BE2C (cell line): ENCODE measurements around the gene PPP1R1B.

Experiments
- DNase-seq: peaks from one replicate; pipeline ENCODE4 v3.0.0-alpha.2; 2020
- H3K27me3 ChIP-seq: fragments of 250-450 bp; sonication (Bioruptor Pico); 2 replicates; pipeline ENCODE4 v1.5.1; 2020; ENCODE audit warnings: mild to moderate bottlenecking
- H3K36me3 ChIP-seq: fragments of 250-450 bp; sonication (Bioruptor Pico); 2 replicates; pipeline ENCODE4 v1.5.1; 2020; ENCODE audit warnings: mild to moderate bottlenecking
- H3K4me1 ChIP-seq: fragments of 250-450 bp; sonication (Bioruptor Pico); 2 replicates; pipeline ENCODE4 v1.5.1; 2020
- H3K4me3 ChIP-seq: 2 replicates; pipeline ENCODE4 v1.5.1; 2011; ENCODE audit warnings: low read depth, low read length
- H3K9me3 ChIP-seq: fragments of 250-450 bp; sonication (Bioruptor Pico); 2 replicates; pipeline ENCODE4 v1.5.1; 2020
- TF ChIP-seq, protein P1 (sequence below): IDR thresholded peaks from 2 replicates; pipeline ENCODE4 v1.5.1; 2012; ENCODE audit warnings: mild to moderate bottlenecking, low read depth, low read length

Gene PPP1R1B

DNA sequence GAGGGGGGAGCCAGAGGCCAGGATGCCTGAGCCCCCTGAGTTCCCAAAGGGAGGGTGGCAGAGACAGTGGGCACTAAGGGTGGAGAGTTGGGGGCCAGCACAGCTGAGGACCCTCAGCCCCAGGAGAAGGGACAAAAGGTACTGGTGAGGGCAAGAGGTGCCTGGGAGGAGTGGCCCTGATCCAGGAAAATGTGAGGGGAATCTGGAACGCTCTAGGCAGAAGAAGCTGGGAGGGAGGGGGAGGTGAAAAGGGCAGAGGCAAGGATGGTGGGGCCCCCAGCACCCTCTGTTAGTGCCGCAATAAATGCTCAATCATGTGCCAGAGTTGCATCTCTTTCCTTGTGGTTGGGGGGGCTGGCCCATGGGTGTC is 39.5 kb downstream of the PPP1R1B start:
- H3K36me3 ChIP-seq, result no peaks in the 10 kb centered on the region; the same call in 1 of the 2 replicates
- peaks cover 9% of the 10 kb centered on the region for H3K4me1 ChIP-seq

DNA sequence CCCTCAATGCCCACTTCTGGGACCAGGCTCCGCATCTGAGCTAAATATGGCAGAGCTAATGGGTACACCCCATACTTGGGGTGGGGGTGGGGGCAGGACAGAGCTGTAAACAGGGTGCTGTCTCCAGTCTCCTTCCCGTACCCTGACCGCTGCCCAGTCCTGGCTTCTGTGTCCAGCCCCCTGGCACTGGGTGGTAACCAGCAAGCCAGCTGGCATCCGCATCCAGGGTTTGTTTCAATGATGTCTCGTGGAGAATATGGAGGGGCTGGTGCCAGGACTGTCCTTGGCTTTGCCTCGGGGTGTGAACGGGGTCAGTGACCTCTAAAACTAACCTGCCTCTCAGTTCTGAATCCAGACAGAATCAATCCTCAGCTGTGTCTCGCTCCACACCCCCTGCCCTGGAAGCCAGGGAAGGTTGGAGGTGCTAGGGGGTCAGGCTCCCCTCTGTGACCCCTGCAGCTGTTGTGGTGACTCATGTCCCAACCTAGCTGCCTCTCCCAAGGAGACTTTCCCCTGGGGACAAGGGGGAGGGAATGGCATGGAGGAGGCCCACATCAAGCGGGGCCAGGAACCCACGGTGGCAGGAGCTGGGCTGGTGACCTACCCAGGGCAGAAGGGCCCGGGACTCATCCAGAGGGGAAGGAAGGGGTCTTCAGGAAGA is 40.0 kb downstream of the PPP1R1B start:
- Histone ChIP-seq H3K36me3 (no peaks in the 10 kb centered on the region), H3K27me3 (peaks cover 15% of the 10 kb centered on the region; the same call in 1 of the 2 replicates), H3K9me3 (no peaks in the 10 kb centered on the region), H3K4me3 (no peak overlapping the region), H3K4me1 (peaks cover 9% of the 10 kb centered on the region)
- no peak for DNase-seq
- TF ChIP-seq, protein P1, sequence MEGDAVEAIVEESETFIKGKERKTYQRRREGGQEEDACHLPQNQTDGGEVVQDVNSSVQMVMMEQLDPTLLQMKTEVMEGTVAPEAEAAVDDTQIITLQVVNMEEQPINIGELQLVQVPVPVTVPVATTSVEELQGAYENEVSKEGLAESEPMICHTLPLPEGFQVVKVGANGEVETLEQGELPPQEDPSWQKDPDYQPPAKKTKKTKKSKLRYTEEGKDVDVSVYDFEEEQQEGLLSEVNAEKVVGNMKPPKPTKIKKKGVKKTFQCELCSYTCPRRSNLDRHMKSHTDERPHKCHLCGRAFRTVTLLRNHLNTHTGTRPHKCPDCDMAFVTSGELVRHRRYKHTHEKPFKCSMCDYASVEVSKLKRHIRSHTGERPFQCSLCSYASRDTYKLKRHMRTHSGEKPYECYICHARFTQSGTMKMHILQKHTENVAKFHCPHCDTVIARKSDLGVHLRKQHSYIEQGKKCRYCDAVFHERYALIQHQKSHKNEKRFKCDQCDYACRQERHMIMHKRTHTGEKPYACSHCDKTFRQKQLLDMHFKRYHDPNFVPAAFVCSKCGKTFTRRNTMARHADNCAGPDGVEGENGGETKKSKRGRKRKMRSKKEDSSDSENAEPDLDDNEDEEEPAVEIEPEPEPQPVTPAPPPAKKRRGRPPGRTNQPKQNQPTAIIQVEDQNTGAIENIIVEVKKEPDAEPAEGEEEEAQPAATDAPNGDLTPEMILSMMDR, result no peak

More for the DNA sequence above, 39.5 kb downstream of the PPP1R1B start:
- TF ChIP-seq, protein P1, result no peak
- Histone ChIP-seq H3K9me3 (no peaks in the 10 kb centered on the region), H3K27me3 (peaks cover 15% of the 10 kb centered on the region; the same call in 1 of the 2 replicates), H3K4me3 (no peak overlapping the region)
- DNase-seq, result no peak

DNA sequence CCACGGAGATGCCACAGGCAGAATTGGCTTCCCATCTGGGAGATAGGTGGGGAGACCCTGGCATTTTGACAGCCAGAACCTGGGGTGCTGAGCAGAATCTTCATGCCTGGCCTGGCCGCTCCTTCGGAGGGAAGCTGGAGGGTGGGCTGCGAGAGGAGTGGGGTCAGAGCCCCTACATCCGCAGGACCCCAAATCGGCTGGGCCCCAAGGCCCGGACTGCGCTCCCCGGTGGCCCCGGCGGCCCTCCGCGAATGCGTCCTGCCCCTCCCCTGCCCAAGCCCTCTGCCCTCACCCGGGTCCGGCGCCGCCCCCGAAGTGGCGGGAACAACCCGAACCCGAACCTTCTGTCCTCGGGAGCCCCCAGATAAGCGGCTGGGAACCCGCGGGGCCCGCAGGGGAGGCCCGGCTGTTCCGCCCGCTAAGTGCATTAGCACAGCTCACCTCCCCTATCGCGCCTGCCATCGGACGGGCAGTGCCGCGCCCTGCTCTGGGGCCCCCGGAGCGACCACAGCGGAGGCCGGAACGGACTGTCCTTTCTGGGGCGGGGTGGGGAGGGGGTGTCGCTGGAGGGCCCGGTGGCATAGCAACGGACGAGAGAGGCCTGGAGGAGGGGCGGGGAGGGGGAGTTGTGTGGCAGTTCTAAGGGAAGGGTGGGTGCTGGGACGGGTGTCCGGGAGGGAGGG is 40.7 kb downstream of the PPP1R1B start:
- peak; percentile 38 for DNase-seq
- Histone ChIP-seq H3K36me3 (no peaks in the 10 kb centered on the region), H3K4me3 (peak overlapping the region; percentile 53), H3K9me3 (no peaks in the 10 kb centered on the region), H3K4me1 (peaks cover 9% of the 10 kb centered on the region), H3K27me3 (peaks cover 15% of the 10 kb centered on the region; the same call in 1 of the 2 replicates)
- TF ChIP-seq, protein P1, result no peak

DNA sequence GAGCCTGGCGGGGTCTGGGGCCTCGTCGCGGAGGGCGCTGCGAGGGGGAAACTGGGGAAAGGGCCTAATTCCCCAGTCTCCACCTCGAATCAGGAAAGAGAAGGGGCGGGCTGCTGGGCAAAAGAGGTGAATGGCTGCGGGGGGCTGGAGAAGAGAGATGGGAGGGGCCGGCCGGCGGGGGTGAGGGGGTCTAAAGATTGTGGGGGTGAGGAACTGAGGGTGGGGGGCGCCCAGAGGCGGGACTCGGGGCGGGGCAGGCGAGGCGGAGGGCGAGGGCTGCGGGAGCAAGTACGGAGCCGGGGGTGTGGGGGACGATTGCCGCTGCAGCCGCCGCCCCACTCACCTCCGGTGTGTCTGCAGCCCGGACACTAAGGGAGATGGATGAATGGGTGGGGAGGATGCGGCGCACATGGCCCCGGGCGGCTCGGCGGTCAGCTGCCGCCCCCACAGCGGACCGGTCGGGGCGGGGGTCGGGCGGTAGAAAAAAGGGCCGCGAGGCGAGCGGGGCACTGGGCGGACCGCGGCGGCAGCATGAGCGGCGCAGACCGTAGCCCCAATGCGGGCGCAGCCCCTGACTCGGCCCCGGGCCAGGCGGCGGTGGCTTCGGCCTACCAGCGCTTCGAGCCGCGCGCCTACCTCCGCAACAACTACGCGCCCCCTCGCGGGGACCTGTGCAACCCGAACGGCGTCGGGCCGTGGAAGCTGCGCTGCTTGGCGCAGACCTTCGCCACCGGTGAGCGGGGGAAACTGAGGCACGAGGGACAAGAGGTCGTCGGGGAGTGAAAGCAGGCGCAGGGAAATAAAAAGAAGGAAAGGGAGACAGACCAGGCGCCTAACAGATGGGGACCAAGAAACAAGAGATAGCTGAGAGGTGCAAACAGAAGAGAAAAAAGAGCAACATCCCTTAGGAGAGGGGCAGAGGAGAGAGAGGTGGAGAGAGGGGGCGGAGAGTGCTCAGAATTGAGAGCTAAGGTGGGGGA is 41.5 kb downstream of the PPP1R1B start, which contains the start of gene PNMT:
PNMT (plus strand) TSS at position 509 of the 980 bp plus-strand sequence; CDS start at position 532, 23 bp downstream.
- Histone ChIP-seq H3K9me3 (no peaks in the 10 kb centered on the region), H3K4me3 (peak within 1 kb of the TSS; percentile 53), H3K36me3 (no peaks in the 10 kb centered on the region), H3K4me1 (peaks cover 9% of the 10 kb centered on the region), H3K27me3 (peaks cover 15% of the 10 kb centered on the region; the same call in 1 of the 2 replicates)
- TF ChIP-seq, protein P1, result peak; percentile 68
- peak; percentile 88 for DNase-seq

DNA sequence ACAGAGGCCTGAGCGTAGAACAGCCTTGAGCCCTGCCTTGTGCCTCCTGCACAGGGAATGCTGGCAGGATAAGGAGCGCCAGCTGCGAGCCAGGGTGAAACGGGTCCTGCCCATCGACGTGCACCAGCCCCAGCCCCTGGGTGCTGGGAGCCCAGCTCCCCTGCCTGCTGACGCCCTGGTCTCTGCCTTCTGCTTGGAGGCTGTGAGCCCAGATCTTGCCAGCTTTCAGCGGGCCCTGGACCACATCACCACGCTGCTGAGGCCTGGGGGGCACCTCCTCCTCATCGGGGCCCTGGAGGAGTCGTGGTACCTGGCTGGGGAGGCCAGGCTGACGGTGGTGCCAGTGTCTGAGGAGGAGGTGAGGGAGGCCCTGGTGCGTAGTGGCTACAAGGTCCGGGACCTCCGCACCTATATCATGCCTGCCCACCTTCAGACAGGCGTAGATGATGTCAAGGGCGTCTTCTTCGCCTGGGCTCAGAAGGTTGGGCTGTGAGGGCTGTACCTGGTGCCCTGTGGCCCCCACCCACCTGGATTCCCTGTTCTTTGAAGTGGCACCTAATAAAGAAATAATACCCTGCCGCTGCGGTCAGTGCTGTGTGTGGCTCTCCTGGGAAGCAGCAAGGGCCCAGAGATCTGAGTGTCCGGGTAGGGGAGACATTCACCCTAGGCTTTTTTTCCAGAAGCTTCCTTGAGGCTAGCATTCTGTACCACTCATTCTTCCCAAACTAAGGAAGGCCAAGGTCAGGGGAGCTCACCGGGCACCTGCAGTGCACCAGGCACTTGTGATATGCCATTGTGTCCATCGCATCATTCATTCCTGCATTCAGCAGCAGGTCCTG is 43.4 kb downstream of the PPP1R1B start:
- TF ChIP-seq, protein P1, result no peak
- Histone ChIP-seq H3K4me1 (peaks cover 9% of the 10 kb centered on the region), H3K9me3 (no peaks in the 10 kb centered on the region), H3K36me3 (no peaks in the 10 kb centered on the region), H3K4me3 (no peak overlapping the region), H3K27me3 (peaks cover 15% of the 10 kb centered on the region; the same call in 1 of the 2 replicates)
- DNase-seq, result no peak
